HT1080 (cell line): ENCODE results near the gene NPTXR. TPM values are rescaled to one million over a fixed set of nuclear protein-coding genes. Genes with fewer than 3 reads are reported as not detected.
"Not testable (repeated sequence)": the region's sequence is repeated elsewhere in the genome, so short reads cannot be mapped to it uniquely, and the experiment has no call there.

ENCODE experiments used
- DNase-seq: peaks from one replicate; pipeline ENCODE4 v3.0.0-alpha.2; 2015; ENCODE audit warnings: low read depth
- total RNA-seq: library from RNA; depleted of rRNA; stranded (reverse); fragments of >200 nt; shearing (Covaris generic); gene quantifications from 2 replicates; pipeline ENCODE4 v1.2.3, GENCODE V29; 2014

The NPTXR gene
- total RNA-seq, 1 experiment from 2014 or later = 2.9 TPM

GRCh38 chr22:38868886-38869381 lies 25.1 kb upstream of the NPTXR start:
- DNase-seq = peak; percentile 54

- DNase-seq = no peak
Measured at GRCh38 chr22:38868286-38868721, 24.5 kb upstream of the NPTXR start.

GRCh38 chr22:38867471-38868285 lies 23.9 kb upstream of the NPTXR start:
- no peak for DNase-seq

GRCh38 chr22:38867124-38867455 lies 23.3 kb upstream of the NPTXR start:
- DNase-seq = no peak

GRCh38 chr22:38866399-38867123 lies 22.7 kb upstream of the NPTXR start:
- no peak for DNase-seq

- DNase-seq = no peak
Measured at GRCh38 chr22:38866024-38866398, 22.2 kb upstream of the NPTXR start.

- DNase-seq = no peak
Measured at GRCh38 chr22:38865201-38866023, 21.6 kb upstream of the NPTXR start.

GRCh38 chr22:38864361-38865191 lies 20.7 kb upstream of the NPTXR start:
- no peak for DNase-seq

- DNase-seq = no peak
Measured at GRCh38 chr22:38863531-38864131, 19.8 kb upstream of the NPTXR start.

GRCh38 chr22:38862375-38863329 lies 18.8 kb upstream of the NPTXR start:
- no peak for DNase-seq

- DNase-seq = no peak
Measured at GRCh38 chr22:38861927-38862326, 18.1 kb upstream of the NPTXR start.

- DNase-seq = no peak
Measured at GRCh38 chr22:38861170-38861876, 17.5 kb upstream of the NPTXR start.

GRCh38 chr22:38860283-38861169 lies 16.7 kb upstream of the NPTXR start:
- no peak for DNase-seq

GRCh38 chr22:38859581-38860282 lies 15.9 kb upstream of the NPTXR start:
- no peak for DNase-seq

GRCh38 chr22:38858492-38858891 lies 14.7 kb upstream of the NPTXR start:
- DNase-seq = no peak

- DNase-seq = not testable (repeated sequence)
Measured at GRCh38 chr22:38854476-38854875, 10.6 kb upstream of the NPTXR start.

- DNase-seq = peak; percentile 34
Measured at GRCh38 chr22:38853883-38854282, 10.1 kb upstream of the NPTXR start.
